Endothelial cell (in vitro differentiated cells): ENCODE data around the gene NEURL4. TPM values are rescaled to one million over a fixed set of nuclear protein-coding genes. Genes with fewer than 3 reads are reported as not detected.
A peak's percentile ranks its signal among the peaks of the same experiment; 100 is the strongest.

ENCODE experiments used
- DNase-seq: peaks from one replicate; pipeline ENCODE4 v3.0.0; 2021; ENCODE audit warnings: low spot score
- H3K27ac Mint-ChIP-seq: one replicate; pipeline ENCODE4 v1.8.0; 2021; ENCODE audit warnings: mixed read lengths, inconsistent platforms; ENCODE audit not compliant: unreplicated experiment
- H3K27me3 Mint-ChIP-seq: one replicate; pipeline ENCODE4 v1.8.0; 2021; ENCODE audit warnings: mild to moderate bottlenecking, moderate library complexity, mixed read lengths, inconsistent platforms; ENCODE audit not compliant: unreplicated experiment
- H3K36me3 Mint-ChIP-seq: one replicate; pipeline ENCODE4 v1.8.0; 2021; ENCODE audit warnings: mild to moderate bottlenecking, low read depth, mixed read lengths, inconsistent platforms; ENCODE audit not compliant: unreplicated experiment
- H3K4me1 Mint-ChIP-seq: one replicate; pipeline ENCODE4 v1.8.0; 2021; ENCODE audit warnings: mild to moderate bottlenecking, mixed read lengths, inconsistent platforms; ENCODE audit not compliant: unreplicated experiment
- H3K4me3 Mint-ChIP-seq: one replicate; pipeline ENCODE4 v1.8.0; 2021; ENCODE audit warnings: mild to moderate bottlenecking, mixed read lengths, inconsistent platforms; ENCODE audit not compliant: unreplicated experiment
- H3K9me3 Mint-ChIP-seq: one replicate; pipeline ENCODE4 v1.8.0; 2021; ENCODE audit warnings: mixed read lengths, inconsistent platforms; ENCODE audit not compliant: unreplicated experiment
- CTCF ChIP-seq: fragments of 200-600 bp; sonication (generic); IDR thresholded peaks from one replicate; pipeline ENCODE4 v1.5.0; 2021; ENCODE audit warnings: antibody characterized with exemption; ENCODE audit not compliant: unreplicated experiment
- total RNA-seq: library from RNA; stranded (reverse); fragmentation: NEBNext Ultra II Directional; extraction: Animal tissue kit (Norgen Biotek cat#: 25700); gene quantifications from one replicate; pipeline ENCODE4 v1.2.1, GENCODE V29; 2021; ENCODE audit not compliant: unreplicated experiment

Gene NEURL4
- total RNA-seq, 1 donor from 2014 or later: 55.7 TPM

DNA sequence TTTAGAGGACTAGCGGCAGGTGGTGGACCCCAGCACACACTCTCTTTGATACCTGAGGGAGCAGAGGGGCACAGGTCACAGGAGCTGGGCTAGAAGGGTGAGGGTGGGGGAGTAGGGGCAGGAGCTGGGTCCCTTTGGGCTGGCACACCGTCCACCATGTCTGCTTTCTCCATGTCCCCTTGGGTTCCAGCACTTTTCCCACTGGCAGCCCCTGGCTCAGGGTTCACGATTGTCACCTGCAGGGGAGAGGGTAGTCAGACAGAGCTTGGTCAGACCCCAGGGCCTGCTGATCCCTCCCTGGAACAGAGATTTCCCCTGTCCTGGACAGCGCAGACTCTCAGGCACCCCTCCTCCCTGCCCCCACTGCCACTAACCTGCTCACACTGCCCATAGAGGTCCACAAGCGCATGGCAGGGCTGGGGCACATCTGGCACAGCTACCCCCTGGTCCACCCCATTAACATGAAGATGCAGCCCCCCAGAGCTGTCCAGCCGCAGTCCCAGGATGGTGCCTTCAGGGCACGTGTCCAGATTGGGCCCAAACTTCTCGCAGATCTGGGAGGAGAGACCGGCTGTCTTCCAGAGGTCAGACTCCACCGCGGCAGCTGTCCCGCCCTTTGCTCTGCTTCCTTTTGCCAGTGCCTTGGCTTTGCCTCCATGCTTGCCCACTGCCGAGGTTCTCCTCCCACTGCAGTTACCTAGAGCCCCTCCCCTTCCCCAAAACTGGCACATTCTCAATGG, 10.8 kb downstream of the NEURL4 start:
- peaks cover 17% of the 10 kb centered on the region for H3K27me3 Mint-ChIP-seq
- no peak for TF ChIP-seq CTCF
- peak overlapping the region; percentile 86 for H3K27ac Mint-ChIP-seq
- H3K4me1 Mint-ChIP-seq: peaks cover 28% of the 10 kb centered on the region
- peaks cover 36% of the 10 kb centered on the region for H3K36me3 Mint-ChIP-seq
- no peak for DNase-seq
- H3K9me3 Mint-ChIP-seq: no peaks in the 10 kb centered on the region
- H3K4me3 Mint-ChIP-seq: peak overlapping the region; percentile 65

DNA sequence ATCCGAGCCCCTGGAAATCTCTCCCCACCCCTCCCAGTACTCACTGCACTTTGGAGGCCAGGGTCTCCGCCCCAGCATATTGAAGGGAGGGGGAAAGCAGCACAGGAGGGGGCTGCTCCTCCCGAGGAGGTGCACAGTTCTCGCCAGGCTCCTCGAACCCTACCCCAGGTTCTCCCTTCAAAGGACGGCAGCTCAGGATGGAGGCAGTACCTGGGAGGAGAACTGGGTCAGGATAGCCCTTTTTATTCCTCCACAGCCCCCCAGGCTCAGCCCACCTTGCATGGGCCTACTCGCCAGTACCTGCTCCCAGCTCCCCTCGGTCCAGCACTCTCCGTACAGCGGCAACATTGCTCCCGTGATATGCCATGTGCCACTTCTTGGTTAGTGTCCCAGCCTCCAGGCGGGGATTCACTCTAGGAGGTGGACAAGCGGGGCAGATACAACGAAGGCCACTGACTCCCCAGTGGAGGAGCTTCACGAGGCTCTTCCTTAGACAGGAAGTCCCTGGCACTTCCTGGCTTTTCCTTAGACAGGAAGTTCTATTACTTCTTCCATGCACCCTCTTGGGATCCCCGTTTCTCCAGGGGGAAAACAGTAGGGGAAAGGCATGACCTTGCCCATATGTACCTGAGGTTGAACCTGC, 11.9 kb downstream of the NEURL4 start:
- DNase-seq: no peak
- H3K4me1 Mint-ChIP-seq: peaks cover 32% of the 10 kb centered on the region
- peaks cover 20% of the 10 kb centered on the region for H3K27me3 Mint-ChIP-seq
- H3K36me3 Mint-ChIP-seq: peaks cover 45% of the 10 kb centered on the region
- H3K27ac Mint-ChIP-seq: peak overlapping the region; percentile 86
- no peaks in the 10 kb centered on the region for H3K9me3 Mint-ChIP-seq
- no peak for TF ChIP-seq CTCF
- H3K4me3 Mint-ChIP-seq: peak overlapping the region; percentile 70

DNA sequence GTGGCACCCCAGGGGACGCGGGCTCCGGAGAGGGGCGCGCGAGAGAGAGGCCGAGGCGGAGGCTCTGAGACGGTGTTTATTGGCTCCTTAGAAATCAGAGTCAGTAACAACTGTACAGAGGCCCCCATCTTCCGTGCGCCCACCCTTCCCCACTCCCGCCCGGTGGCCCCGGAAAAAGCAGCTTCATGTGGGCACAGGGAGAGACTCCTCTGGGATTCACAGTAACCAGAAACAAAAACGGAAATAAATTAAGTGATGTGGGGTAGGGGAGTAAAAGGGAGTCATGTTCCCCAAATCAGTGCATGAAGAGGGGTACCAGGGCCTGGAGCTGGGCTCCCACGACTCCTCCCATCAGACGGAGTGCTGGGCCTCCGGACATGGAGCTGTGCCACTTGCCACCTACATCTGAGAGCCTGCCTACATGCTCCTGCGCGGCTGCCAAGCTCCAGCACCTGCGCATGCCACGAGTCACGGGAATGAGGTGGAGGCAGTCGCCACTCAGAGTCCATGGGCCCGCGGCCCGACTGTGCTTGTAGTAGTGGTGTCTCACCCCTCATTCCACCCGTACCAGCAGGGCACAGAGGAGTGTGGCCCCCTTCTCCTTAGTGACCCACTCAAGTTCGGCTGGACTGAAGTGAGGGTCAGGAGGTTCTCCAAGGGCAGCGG, 13.4 kb downstream of the NEURL4 start:
- H3K36me3 Mint-ChIP-seq: peaks cover 41% of the 10 kb centered on the region

GRCh38 chr17:7314719-7315569, 14.2 kb downstream of the NEURL4 start, which contains the start of gene GPS2:
Gene GPS2, minus strand, starts transcription at chr17:7315360. Its CDS starts 308 bp downstream, at chr17:7315052.
- H3K27me3 Mint-ChIP-seq: peaks cover 15% of the 10 kb centered on the region
- peaks cover 48% of the 10 kb centered on the region for H3K36me3 Mint-ChIP-seq
- H3K4me1 Mint-ChIP-seq: peaks cover 41% of the 10 kb centered on the region
- peak; percentile 85 for DNase-seq
- peak within 1 kb of the TSS; percentile 70 for H3K27ac Mint-ChIP-seq
- no peaks in the 10 kb centered on the region for H3K9me3 Mint-ChIP-seq
- peak within 1 kb of the TSS; percentile 92 for H3K4me3 Mint-ChIP-seq
- no peak for TF ChIP-seq CTCF

More for the DNA sequence above, 13.4 kb downstream of the NEURL4 start:
- Mint-ChIP-seq H3K4me3 (peak overlapping the region; percentile 88), H3K27ac (peak overlapping the region; percentile 70), H3K4me1 (peaks cover 34% of the 10 kb centered on the region), H3K9me3 (no peaks in the 10 kb centered on the region), H3K27me3 (peaks cover 14% of the 10 kb centered on the region)
- no peak for DNase-seq
- no peak for TF ChIP-seq CTCF
